Measurements from ENCODE around the gene PRR15.

GRCh38 chr7:29611941-29612544 lies 48.4 kb downstream of the PRR15 start:
- TF ChIP-seq CTCF (IDR thresholded peaks at IDR 0.05), result no peak
- no peak for TF ChIP-seq EZH2 (IDR thresholded peaks at IDR 0.05; ENCODE audit: borderline replicate concordance, insufficient read depth, low read depth, low read length, poor library complexity, severe bottlenecking)
